Activated CD8-positive, alpha-beta memory T cell treated with anti-CD3 and anti-CD28 coated beads for 24 hours (primary cell): ENCODE data around the gene GJE1.

Experiments used
- DNase-seq: peaks from one replicate; pipeline ENCODE4 v3.0.0-alpha.2; 2020

The GJE1 gene

DNA sequence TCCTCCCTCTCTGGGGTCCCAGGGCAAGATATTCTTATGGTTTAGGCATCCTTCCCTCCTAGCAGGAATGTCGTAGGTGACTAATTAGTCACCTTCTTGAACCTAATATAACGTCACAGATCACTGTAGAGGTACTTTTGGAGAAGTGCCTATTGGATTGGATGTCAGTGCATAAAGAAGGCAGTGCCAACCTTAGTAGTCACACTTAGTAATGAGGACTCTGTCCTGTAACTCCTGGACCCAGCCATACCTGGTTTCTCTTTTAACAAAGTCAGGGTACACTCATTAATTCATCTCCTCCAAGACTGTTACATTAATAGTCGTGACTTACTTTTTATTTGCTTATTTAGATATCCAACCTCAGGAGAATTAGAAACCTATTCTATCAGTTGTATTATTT lies 34.3 kb downstream of the GJE1 start:
- DNase-seq: no peak

DNA sequence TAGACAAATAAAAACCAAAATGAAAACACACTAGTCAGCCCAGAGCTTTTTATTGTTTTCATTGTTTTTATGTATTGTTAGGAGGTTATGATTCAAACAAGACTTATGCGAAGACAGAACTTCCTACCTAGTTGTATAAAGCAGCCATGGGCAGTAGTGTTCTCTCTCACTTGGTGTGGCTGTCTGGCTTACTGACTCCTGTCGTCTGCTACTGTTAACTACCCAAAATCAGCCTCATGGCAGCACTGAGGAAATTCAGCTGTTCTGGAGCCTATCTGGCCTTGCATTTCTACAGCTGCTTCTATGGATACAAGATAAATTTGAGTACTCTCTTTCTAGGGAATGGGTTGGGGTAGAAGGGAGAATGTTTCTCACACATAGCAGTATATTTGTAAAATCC lies 34.8 kb downstream of the GJE1 start:
- DNase-seq: no peak

DNA sequence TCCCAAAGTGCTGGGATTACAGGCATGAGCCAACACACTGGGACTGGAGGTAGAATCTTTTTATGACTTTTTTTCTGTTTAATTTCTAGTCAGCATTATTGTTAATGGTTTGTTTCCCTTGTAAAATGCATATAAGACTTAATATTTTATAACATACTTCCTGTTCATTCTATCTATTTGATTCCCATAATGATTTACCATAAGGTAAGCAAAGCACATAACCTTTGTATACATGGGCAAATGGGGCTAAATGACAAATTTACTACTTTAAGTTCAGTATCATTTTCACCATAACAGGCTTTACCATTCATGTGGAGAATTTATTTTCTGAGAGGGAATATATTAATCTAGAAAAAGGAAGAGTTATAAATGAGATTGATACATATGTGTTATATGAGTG lies 38.6 kb downstream of the GJE1 start:
- DNase-seq: no peak

DNA sequence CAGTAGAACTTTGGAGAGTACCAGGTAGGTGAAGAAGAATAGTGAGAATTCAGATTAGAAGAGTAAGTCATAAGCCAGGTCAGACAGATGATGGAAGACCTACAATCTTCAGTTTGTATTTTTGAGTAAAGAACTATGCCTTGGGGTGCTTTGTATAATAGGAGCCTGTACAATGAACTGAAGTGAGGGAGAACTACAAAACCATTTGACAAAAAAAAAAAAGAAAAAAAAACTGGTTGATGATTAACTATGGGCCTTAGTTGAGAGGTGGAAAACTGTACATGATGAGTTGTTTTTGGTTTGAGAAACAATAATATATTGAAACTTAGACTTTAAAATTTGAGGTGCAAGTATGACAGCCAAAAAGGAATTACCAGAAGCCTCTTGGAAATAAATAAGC lies 40.0 kb downstream of the GJE1 start:
- DNase-seq: no peak

DNA sequence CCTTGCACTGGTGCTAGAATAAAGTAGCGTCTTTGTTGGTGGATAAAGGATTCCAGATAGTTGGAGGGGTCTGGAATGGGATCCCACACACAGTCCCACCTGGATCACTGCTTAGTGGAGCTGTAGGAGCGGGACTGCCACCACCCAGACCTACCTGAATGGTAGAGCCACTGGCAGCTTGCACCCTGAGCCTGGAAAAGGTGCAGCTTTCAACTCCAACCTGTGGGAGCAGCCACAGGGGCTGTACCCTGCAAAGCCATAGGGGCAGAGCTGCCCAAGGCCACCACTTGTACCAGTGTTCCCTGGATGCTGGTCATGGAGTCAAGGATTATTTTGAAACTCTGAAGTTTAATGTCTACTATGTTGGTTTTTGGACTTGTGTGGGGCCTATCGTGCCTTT lies 41.3 kb downstream of the GJE1 start:
- no peak for DNase-seq

DNA sequence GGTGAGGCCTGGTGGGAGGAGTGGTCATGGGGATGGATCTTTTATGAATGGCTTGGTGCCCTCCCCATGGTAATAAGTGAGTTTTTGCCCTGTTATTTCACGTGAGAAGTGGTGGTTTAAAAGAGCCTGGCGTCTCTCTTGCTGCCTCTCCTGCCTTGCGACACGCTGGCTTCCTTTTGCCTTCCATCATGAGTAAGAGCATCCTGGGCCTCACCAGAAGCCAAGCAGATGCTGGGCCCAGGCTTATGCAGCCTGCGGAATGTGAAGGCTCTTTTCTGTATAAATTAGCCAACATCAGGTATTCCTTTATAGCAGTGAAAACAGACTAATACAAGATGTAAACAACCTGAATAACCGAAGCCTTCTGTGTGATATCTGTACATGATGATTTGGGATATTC lies 42.0 kb downstream of the GJE1 start:
- DNase-seq: no peak

DNA sequence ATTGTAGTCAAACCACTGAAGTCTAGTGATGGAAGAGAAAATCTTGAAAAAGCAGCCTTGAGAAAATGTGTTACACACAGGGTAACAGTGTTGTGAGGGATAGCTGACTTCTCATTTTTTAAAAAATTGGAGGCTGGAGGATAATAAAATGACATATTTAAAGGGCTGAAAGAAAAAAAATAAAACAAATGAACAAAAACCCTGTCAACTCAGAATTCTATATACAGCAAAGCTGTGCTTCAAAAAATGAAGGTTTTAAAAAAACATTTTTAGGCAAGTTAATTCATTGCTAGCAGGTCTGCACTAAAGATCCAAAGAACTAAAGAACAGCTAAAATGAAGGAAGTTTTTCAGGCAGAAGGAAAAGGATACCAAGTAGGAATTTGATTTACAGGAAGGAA lies 45.4 kb downstream of the GJE1 start:
- no peak for DNase-seq

DNA sequence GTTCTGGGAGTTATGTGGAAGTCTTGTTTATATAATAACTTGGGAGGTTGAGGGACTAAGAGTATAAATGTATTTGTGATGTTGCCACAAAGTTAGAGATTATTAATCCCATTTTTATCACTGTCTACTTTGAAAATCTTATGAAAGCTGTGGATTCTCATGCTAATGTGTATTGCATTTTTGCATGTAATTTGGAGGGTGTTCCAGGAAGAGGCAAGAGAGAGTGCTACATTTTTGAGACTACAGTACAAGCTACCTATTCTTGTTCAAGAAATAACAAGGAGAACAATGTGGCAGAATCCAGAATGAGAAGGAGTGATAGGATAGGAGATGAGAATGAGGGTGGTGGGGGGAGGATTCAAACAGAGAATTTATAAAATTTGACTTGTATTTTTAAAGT lies 49.3 kb downstream of the GJE1 start:
- no peak for DNase-seq

DNA sequence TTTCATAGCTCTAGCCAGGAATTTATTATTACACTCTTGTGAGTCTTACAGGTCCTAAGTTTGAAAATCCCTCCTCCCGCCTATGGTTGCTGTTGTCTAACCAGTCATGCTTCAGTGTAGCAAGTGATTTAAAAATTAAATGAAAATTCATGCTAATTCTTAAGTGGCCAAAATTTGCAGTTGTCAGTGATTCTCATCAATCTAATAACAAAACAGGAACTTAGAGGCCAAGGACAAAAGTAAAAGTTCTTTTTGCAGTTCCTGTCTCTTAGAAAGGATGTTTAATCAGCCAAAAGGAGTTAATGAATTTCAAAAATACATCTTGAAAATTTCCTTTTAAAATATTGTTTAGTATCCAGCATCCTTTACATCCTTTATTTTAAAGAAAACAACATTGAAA lies 50.6 kb downstream of the GJE1 start:
- no peak for DNase-seq

DNA sequence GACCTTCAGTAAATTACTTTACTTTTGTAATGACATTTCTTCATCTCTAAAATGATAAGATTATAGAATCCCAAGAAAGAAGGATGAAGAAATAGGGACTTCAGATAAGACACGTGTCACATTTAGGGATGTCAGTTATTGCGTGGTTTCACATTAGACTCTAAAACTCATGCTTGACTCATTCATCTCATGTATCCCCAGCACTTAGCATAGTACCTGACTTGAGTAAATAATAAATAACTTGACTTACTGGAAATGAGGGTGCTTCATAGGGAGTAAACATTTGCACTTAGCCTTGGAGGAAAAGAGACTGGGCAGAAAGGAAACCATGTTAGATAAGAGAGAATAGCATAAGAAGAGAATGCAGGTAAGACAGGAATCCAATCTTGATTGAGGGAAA lies 51.6 kb downstream of the GJE1 start:
- no peak for DNase-seq
